Loucy (cell line): ENCODE measurements around the gene S100A7A.

ENCODE experiments used
- H2AFZ ChIP-seq: fragments of 200-600 bp; sonication (generic); 2 replicates; pipeline ENCODE4 v1.6.0; 2016; ENCODE audit warnings: antibody characterized with exemption, mild to moderate bottlenecking, low read length, moderate library complexity
- H3F3A ChIP-seq: fragments of 200-600 bp; 2 replicates; pipeline ENCODE4 v1.6.0; 2016; ENCODE audit warnings: antibody characterized with exemption, low read depth, mild to moderate bottlenecking
- H3K27me3 ChIP-seq: fragments of 200-600 bp; sonication (generic); 2 replicates; pipeline ENCODE4 v1.6.1; 2014; ENCODE audit warnings: low read length, mild to moderate bottlenecking; ENCODE audit not compliant: insufficient read depth, poor library complexity, severe bottlenecking
- H3K36me3 ChIP-seq: fragments of 200-600 bp; sonication (generic); 2 replicates; pipeline ENCODE4 v1.6.1; 2016; ENCODE audit warnings: low read length; ENCODE audit not compliant: insufficient read depth
- H3K4me1 ChIP-seq: fragments of 200-600 bp; sonication (generic); 2 replicates; pipeline ENCODE4 v1.5.1; 2014; ENCODE audit warnings: low read length, mild to moderate bottlenecking; ENCODE audit not compliant: insufficient read depth, poor library complexity, severe bottlenecking
- H3K4me2 ChIP-seq: fragments of 200-600 bp; sonication (generic); 2 replicates; pipeline ENCODE4 v1.6.0; 2014; ENCODE audit warnings: antibody characterized with exemption, low read length, low read depth, mild to moderate bottlenecking; ENCODE audit not compliant: poor library complexity, severe bottlenecking
- H3K4me3 ChIP-seq: fragments of 200-600 bp; sonication (generic); 2 replicates; pipeline ENCODE4 v1.5.1; 2014; ENCODE audit warnings: low read length, mild to moderate bottlenecking, mixed read lengths; ENCODE audit not compliant: poor library complexity, severe bottlenecking
- H3K79me2 ChIP-seq: fragments of 200-600 bp; sonication (generic); 2 replicates; pipeline ENCODE4 v1.6.1; 2014; ENCODE audit warnings: low read length; ENCODE audit not compliant: insufficient read depth
- H3K9ac ChIP-seq: fragments of 200-600 bp; sonication (generic); 2 replicates; pipeline ENCODE4 v1.6.0; 2014; ENCODE audit warnings: mild to moderate bottlenecking, low read depth, low read length, moderate library complexity; ENCODE audit not compliant: poor library complexity, severe bottlenecking
- H3K9me2 ChIP-seq: fragments of 200-600 bp; sonication (generic); replicated peaks from 2 replicates; pipeline ENCODE4 v1.6.1; 2016; ENCODE audit warnings: low read depth, low read length, mixed read lengths
- H3K9me3 ChIP-seq: fragments of 200-600 bp; sonication (generic); 2 replicates; pipeline ENCODE4 v1.6.1; 2014; ENCODE audit warnings: mild to moderate bottlenecking, antibody characterized with exemption, low read length, low read depth; ENCODE audit not compliant: insufficient read depth
- H4K20me1 ChIP-seq: fragments of 200-600 bp; sonication (generic); 2 replicates; pipeline ENCODE4 v1.6.0; 2014; ENCODE audit warnings: antibody characterized with exemption, low read length, mild to moderate bottlenecking; ENCODE audit not compliant: insufficient read depth, poor library complexity, severe bottlenecking
- CTCF ChIP-seq: fragments of 200-600 bp; sonication (generic); conservative IDR thresholded peaks from 2 replicates; pipeline ENCODE4 v1.5.1; 2014; ENCODE audit warnings: mild to moderate bottlenecking, antibody characterized with exemption, low read length
- EZH2phosphoT487 ChIP-seq: fragments of 200-600 bp; IDR thresholded peaks from 2 replicates; pipeline ENCODE4 v1.6.1; 2018; ENCODE audit warnings: antibody characterized with exemption, mild to moderate bottlenecking, moderate library complexity, borderline replicate concordance

The S100A7A gene

GRCh38 chr1:153441238-153441755, 25.0 kb downstream of the S100A7A start:
- no peak overlapping the region for H3K4me3 ChIP-seq
- H2AFZ ChIP-seq: no peak overlapping the region
- TF ChIP-seq EZH2phosphoT487: no peak
- TF ChIP-seq CTCF: no peak
- no peaks in the 10 kb centered on the region for H3F3A ChIP-seq
- H3K4me1 ChIP-seq: no peaks in the 10 kb centered on the region
- H3K4me2 ChIP-seq: no peak overlapping the region
- no peaks in the 10 kb centered on the region for H4K20me1 ChIP-seq
- no peaks in the 10 kb centered on the region for H3K79me2 ChIP-seq
- H3K9ac ChIP-seq: no peak overlapping the region
- no peaks in the 10 kb centered on the region for H3K9me3 ChIP-seq
- H3K9me2 ChIP-seq: no peaks in the 10 kb centered on the region
- H3K36me3 ChIP-seq: no peaks in the 10 kb centered on the region
- H3K27me3 ChIP-seq: no peaks in the 10 kb centered on the region

GRCh38 chr1:153443486-153443885, 27.2 kb downstream of the S100A7A start:
- Histone ChIP-seq H3K9me2 (no peaks in the 10 kb centered on the region), H3K79me2 (no peaks in the 10 kb centered on the region), H3K4me3 (no peak overlapping the region), H4K20me1 (no peaks in the 10 kb centered on the region), H3F3A (no peaks in the 10 kb centered on the region), H3K27me3 (no peaks in the 10 kb centered on the region), H3K36me3 (no peaks in the 10 kb centered on the region), H3K9ac (no peak overlapping the region), H3K9me3 (no peaks in the 10 kb centered on the region), H3K4me2 (no peak overlapping the region), H3K4me1 (no peaks in the 10 kb centered on the region), H2AFZ (no peak overlapping the region)
- no peak for TF ChIP-seq EZH2phosphoT487
- TF ChIP-seq CTCF: no peak

GRCh38 chr1:153444078-153444477, 27.8 kb downstream of the S100A7A start:
- no peaks in the 10 kb centered on the region for H3K9me2 ChIP-seq
- H2AFZ ChIP-seq: no peak overlapping the region
- no peaks in the 10 kb centered on the region for H3K9me3 ChIP-seq
- H3K4me3 ChIP-seq: no peak overlapping the region
- H3K4me1 ChIP-seq: no peaks in the 10 kb centered on the region
- H3K79me2 ChIP-seq: no peaks in the 10 kb centered on the region
- H3K36me3 ChIP-seq: no peaks in the 10 kb centered on the region
- H3K4me2 ChIP-seq: no peak overlapping the region
- H3K9ac ChIP-seq: no peak overlapping the region
- H3K27me3 ChIP-seq: no peaks in the 10 kb centered on the region
- TF ChIP-seq CTCF (no peak), EZH2phosphoT487 (no peak)
- H3F3A ChIP-seq: no peaks in the 10 kb centered on the region
- H4K20me1 ChIP-seq: no peaks in the 10 kb centered on the region
